Measurements from ENCODE around the gene ATXN7L1. TPM values are rescaled to one million over a fixed set of nuclear protein-coding genes. Genes with fewer than 3 reads are reported as not detected.

The ATXN7L1 gene
- total and polyA plus RNA-seq, 2 of the 13 experiments (the other 11 are each of a cell fraction or from before 2014, with no cell fraction given), result 4.1 to 7.8 TPM

DNA sequence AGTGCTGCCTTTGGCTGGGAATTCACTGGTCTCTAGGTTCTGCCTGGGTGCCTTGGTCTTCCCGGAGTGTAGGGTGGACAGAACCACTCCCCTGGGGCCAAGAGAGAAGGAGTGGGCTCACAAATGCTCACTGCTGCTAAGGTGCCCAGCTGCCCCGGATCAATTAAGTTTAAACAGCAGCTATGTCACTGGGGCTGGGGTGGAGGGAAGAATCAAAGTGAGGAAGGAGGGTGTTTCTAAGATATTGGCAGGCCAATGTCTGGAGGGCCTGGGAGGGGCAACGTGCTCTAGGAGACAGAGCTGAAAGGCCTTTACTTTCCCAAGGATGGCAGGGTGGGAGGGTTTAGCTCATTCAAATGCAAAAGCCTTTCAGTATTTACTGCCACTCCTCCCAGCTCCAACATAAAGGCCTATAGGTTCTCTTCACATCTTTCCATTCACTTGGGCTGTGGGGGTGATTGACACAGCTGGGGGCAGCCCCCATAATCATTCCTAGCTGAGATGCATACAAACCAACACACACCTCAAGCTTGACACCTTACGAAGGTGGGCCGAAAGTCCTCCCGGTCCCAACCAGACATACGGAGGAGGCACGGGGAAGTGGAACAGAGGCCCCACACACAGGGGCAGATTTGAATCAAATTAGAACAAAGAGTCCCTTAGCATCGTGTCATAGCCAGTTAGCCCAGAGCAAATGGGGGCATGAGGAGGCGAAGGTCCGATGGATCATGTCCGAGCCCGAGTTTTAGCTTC is 187.2 kb downstream of the ATXN7L1 start:
- in situ Hi-C loops (cut with HindIII; ENCODE audit: extremely low pct_ligation_motif_present, low pct_unique_long_range_greater_than_20kb), result no loop called here
- WGBS (ENCODE audit: low lambda C conversion rate), result 77% methylated on average over 10 of the region's 13 CpGs

More for the DNA sequence above, 187.2 kb downstream of the ATXN7L1 start:
- intact Hi-C loops (cut with micrococcal nuclease; ENCODE audit: unreplicated experiment), result no loop called here
- no peaks in the 10 kb centered on the region for H3K79me2 ChIP-seq (ENCODE audit: insufficient read depth, low read length)
- no peaks in the 10 kb centered on the region for H3K9me3 ChIP-seq (ENCODE audit: low read length)
- FAIRE-seq, result no peak
- no peak overlapping the region for H3K27ac ChIP-seq (ENCODE audit: extremely low read length, insufficient read depth, low read length)
- no peak for DNase-seq (ENCODE audit: low spot score)
- no peak for TF ChIP-seq NCOR1 (IDR thresholded peaks at IDR 0.05; ENCODE audit: borderline replicate concordance, low read length)
- no peak for TF ChIP-seq ZNF563 (CRISPR knock-in tag; IDR thresholded peaks at IDR 0.05)
- TF ChIP-seq ZNF616 (CRISPR knock-in tag; IDR thresholded peaks at IDR 0.05; ENCODE audit: low read depth), result no peak
- TF ChIP-seq, protein P1, sequence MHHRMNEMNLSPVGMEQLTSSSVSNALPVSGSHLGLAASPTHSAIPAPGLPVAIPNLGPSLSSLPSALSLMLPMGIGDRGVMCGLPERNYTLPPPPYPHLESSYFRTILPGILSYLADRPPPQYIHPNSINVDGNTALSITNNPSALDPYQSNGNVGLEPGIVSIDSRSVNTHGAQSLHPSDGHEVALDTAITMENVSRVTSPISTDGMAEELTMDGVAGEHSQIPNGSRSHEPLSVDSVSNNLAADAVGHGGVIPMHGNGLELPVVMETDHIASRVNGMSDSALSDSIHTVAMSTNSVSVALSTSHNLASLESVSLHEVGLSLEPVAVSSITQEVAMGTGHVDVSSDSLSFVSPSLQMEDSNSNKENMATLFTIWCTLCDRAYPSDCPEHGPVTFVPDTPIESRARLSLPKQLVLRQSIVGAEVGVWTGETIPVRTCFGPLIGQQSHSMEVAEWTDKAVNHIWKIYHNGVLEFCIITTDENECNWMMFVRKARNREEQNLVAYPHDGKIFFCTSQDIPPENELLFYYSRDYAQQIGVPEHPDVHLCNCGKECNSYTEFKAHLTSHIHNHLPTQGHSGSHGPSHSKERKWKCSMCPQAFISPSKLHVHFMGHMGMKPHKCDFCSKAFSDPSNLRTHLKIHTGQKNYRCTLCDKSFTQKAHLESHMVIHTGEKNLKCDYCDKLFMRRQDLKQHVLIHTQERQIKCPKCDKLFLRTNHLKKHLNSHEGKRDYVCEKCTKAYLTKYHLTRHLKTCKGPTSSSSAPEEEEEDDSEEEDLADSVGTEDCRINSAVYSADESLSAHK (CRISPR knock-in tag; IDR thresholded peaks at IDR 0.05; ENCODE audit: borderline replicate concordance), result no peak
- no peak for TF ChIP-seq EEA1 (CRISPR knock-in tag; IDR thresholded peaks at IDR 0.05; ENCODE audit: borderline replicate concordance)
- TF ChIP-seq TMF1 (CRISPR knock-in tag; IDR thresholded peaks at IDR 0.05; ENCODE audit: low read depth), result no peak
- no peak for TF ChIP-seq FOXA1 (IDR thresholded peaks at IDR 0.05)
- TF ChIP-seq FOXA1 (CRISPR knock-in tag; IDR thresholded peaks at IDR 0.05), result no peak
- TF ChIP-seq CREM (IDR thresholded peaks at IDR 0.05), result no peak
- TF ChIP-seq CREM (CRISPR knock-in tag; IDR thresholded peaks at IDR 0.05), result no peak
- TF ChIP-seq, protein P2, sequence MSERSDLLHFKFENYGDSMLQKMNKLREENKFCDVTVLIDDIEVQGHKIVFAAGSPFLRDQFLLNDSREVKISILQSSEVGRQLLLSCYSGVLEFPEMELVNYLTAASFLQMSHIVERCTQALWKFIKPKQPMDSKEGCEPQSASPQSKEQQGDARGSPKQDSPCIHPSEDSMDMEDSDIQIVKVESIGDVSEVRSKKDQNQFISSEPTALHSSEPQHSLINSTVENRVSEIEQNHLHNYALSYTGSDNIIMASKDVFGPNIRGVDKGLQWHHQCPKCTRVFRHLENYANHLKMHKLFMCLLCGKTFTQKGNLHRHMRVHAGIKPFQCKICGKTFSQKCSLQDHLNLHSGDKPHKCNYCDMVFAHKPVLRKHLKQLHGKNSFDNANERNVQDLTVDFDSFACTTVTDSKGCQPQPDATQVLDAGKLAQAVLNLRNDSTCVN (CRISPR knock-in tag; IDR thresholded peaks at IDR 0.05; ENCODE audit: borderline replicate concordance), result no peak
- no peak for TF ChIP-seq TBL1XR1 (IDR thresholded peaks at IDR 0.05; ENCODE audit: borderline replicate concordance, low read length, partially characterized antibody)
- TF ChIP-seq, protein P3, sequence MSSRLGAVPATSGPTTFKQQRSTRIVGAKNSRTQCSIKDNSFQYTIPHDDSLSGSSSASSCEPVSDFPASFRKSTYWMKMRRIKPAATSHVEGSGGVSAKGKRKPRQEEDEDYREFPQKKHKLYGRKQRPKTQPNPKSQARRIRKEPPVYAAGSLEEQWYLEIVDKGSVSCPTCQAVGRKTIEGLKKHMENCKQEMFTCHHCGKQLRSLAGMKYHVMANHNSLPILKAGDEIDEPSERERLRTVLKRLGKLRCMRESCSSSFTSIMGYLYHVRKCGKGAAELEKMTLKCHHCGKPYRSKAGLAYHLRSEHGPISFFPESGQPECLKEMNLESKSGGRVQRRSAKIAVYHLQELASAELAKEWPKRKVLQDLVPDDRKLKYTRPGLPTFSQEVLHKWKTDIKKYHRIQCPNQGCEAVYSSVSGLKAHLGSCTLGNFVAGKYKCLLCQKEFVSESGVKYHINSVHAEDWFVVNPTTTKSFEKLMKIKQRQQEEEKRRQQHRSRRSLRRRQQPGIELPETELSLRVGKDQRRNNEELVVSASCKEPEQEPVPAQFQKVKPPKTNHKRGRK (CRISPR knock-in tag; IDR thresholded peaks at IDR 0.05), result no peak
- no peak for TF ChIP-seq JUN (CRISPR knock-in tag; IDR thresholded peaks at IDR 0.05)
- no peak overlapping the region for H3K4me3 ChIP-seq (replicated peaks in 1 of 3; ENCODE audit: insufficient read depth in 1 of 3, low read depth in 2 of 3, low read length in 3 of 3)
- no peak overlapping the region for H2AFZ ChIP-seq (ENCODE audit: low read length)
- no peak for ATAC-seq
- ChIA-PET CTCF (ENCODE audit: low intra/inter-chr PET ratio, low total read pairs) (no interaction called here), POLR2A (no interaction called here)
- BruUV-seq (replicated peaks), result no TSS peak
- no peak overlapping the region for H3K4me2 ChIP-seq (ENCODE audit: low read depth, low read length)
- no peaks in the 10 kb centered on the region for H3K27me3 ChIP-seq (ENCODE audit: control insufficient read depth in 1 of 2, insufficient read depth in 2 of 2, low read length in 2 of 2)
- H3K36me3 ChIP-seq (replicated peaks in 1 of 2; ENCODE audit: control insufficient read depth in 1 of 2, insufficient read depth in 2 of 2, low read length in 2 of 2), result no peaks in the 10 kb centered on the region
- no peak overlapping the region for H3K9ac ChIP-seq (ENCODE audit: insufficient read depth, low read depth, low read length)
- no peaks in the 10 kb centered on the region for H4K20me1 ChIP-seq (ENCODE audit: insufficient read depth, low read length)
- no peaks in the 10 kb centered on the region for H3K4me1 ChIP-seq (ENCODE audit: insufficient read depth, low read length)
